ENCODE measurements around the gene USP9X. TPM values are rescaled to one million over a fixed set of nuclear protein-coding genes. Genes with fewer than 3 reads are reported as not detected.

USP9X gene, protein sequence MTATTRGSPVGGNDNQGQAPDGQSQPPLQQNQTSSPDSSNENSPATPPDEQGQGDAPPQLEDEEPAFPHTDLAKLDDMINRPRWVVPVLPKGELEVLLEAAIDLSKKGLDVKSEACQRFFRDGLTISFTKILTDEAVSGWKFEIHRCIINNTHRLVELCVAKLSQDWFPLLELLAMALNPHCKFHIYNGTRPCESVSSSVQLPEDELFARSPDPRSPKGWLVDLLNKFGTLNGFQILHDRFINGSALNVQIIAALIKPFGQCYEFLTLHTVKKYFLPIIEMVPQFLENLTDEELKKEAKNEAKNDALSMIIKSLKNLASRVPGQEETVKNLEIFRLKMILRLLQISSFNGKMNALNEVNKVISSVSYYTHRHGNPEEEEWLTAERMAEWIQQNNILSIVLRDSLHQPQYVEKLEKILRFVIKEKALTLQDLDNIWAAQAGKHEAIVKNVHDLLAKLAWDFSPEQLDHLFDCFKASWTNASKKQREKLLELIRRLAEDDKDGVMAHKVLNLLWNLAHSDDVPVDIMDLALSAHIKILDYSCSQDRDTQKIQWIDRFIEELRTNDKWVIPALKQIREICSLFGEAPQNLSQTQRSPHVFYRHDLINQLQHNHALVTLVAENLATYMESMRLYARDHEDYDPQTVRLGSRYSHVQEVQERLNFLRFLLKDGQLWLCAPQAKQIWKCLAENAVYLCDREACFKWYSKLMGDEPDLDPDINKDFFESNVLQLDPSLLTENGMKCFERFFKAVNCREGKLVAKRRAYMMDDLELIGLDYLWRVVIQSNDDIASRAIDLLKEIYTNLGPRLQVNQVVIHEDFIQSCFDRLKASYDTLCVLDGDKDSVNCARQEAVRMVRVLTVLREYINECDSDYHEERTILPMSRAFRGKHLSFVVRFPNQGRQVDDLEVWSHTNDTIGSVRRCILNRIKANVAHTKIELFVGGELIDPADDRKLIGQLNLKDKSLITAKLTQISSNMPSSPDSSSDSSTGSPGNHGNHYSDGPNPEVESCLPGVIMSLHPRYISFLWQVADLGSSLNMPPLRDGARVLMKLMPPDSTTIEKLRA (N-terminal part only)
- total RNA-seq (2022; extraction: Qiagen RNA extraction; ENCODE audit: low read depth), result 25.1 to 38.5 TPM (median 28.9 TPM) in 5 replicates

DNA sequence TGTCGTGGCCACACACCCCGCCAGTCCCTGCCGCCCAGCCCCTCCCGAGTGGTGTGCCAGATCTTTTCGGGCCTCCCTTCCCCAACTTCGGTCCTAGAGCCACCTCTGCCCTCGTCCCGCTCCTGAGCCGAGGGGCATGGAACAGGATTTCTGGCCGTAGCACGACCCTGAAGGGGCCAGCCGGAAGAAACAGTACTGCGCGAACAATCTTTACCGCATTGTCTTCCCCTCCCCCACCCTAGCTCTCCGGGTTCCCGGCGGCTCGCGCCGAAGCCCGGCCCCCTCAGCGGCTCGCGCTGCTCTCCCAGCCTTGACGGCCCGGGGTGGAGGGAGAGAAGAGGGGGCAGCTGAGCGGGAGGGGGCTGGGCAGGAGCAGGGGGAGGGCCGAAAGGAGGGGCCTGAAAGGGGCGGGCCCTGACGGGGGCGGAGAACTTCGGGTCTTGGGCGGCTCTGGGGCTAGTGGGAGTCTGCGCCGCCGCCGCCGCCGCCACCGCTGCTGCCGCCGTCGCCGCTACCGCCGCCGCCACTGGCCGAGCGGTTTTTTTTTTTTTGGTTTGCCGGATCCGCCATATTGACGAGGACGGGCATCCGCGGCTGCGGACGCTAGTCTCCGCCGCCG lies at the start of gene USP9X:
TSS of gene USP9X (plus strand) at position 553 of the 619 bp plus-strand sequence. CDS start 38,184 bp downstream, outside the sequence.

Other genes starting within 250 kb of the USP9X start
- 152 to 328 TPM (median 189 TPM) in 5 replicates for gene DDX3X, start 248.7 kb downstream of the USP9X start, total RNA-seq (2022; extraction: Qiagen RNA extraction; ENCODE audit: low read depth)

Measured in A549 treated with CpdA at 1 μM for 4 hours (cell line).